Right lobe of liver (tissue), 6 donors: ENCODE data around the gene CST9. TPM values are rescaled to one million over a fixed set of nuclear protein-coding genes. Genes with fewer than 3 reads are reported as not detected.

Experiments used
- ATAC-seq, 4 donors: fragments of 200-7000 bp; cut with Tn5 transposase; one replicate each; pipeline ENCODE4 v1.9.1; 2020; ENCODE audit warnings: mild to moderate bottlenecking in 4 of 4, moderate library complexity in 4 of 4
- DNase-seq, 3 donors: peaks; one replicate each; pipeline ENCODE4 v3.0.0-alpha.2; 2020
- H3K27ac ChIP-seq, 3 donors: fragments of 200-600 bp; one replicate each; pipeline ENCODE4 v1.8.0; 2022
- H3K27me3 ChIP-seq, 2 donors: fragments of 200-600 bp; one replicate each; pipeline ENCODE4 v1.8.0; 2022
- H3K36me3 ChIP-seq, 4 donors: fragments of 200-600 bp; sonication (generic) in 1 of 4; one replicate each; pipeline versions ENCODE4 v1.5.1 to v1.8.0; 2017 to 2022; ENCODE audit warnings: control low read depth in 1 of 4
- H3K4me1 ChIP-seq, 4 donors: fragments of 200-600 bp; sonication (generic) in 1 of 4; one replicate each; pipeline versions ENCODE4 v1.5.1 to v1.8.0; 2017 to 2022; ENCODE audit warnings: control low read depth in 1 of 4
- H3K4me3 ChIP-seq, 3 donors: fragments of 200-600 bp; one replicate each; pipeline ENCODE4 v1.8.0; 2022
- H3K9me3 ChIP-seq, 4 donors: fragments of 200-600 bp; sonication (generic) in 1 of 4; one replicate each; pipeline versions ENCODE4 v1.5.1 to v1.8.0; 2017 to 2022; ENCODE audit warnings: control low read depth in 1 of 4
- CTCF ChIP-seq, 4 donors: fragments of 200-600 bp in 3 of 4; fragments of 450-650 bp in 1 of 4; IDR thresholded peaks; one replicate each; pipeline versions ENCODE4 v1.5.1 to v1.8.0; 2016 to 2022; ENCODE audit warnings: antibody characterized with exemption in 4 of 4, mild to moderate bottlenecking in 2 of 4
- POLR2A ChIP-seq: fragments of 450-650 bp; IDR thresholded peaks from one replicate; pipeline ENCODE4 v1.6.1; 2017; ENCODE audit warnings: antibody characterized with exemption, mild to moderate bottlenecking
- WGBS: methylation state at CpG from one replicate; pipeline ENCODE4 v1.1.6; 2018; ENCODE audit warnings: low coverage, low lambda C conversion rate; ENCODE audit not compliant: insufficient coverage; ENCODE audit errors: missing lambda C conversion rate; 5-methylcytosine and 5-hydroxymethylcytosine counted together
- intact Hi-C, 2 donors: fragments of 100-400 bp; cut with DNase I; formaldehyde crosslinking; loops; one replicate each; pipeline versions ENCODE4 v1.11.2 to v1.14.1; 2022
- total RNA-seq, 6 experiments: library from RNA; depleted of rRNA in 2 of 6; stranded (reverse); fragments of >200 nt in 2 of 6; fragmentation: NEBNext Ultra II Directional in 3 of 6; extraction: Animal tissue kit (Norgen Biotek cat#: 25700) in 3 of 6; gene quantifications; one replicate each; pipeline versions ENCODE4 v1.1.0 to v1.2.4, GENCODE V29; 2016 to 2023
- donor health status: DM: no; HTN: yes; CAD: no.
- donor health status: DM: no; HTN: no; CAD: no.
- donor health status: DM: no; HTN: no; CAD: no.
- donor health status: DM: no; HTN: yes; CAD: no.
- donor health status: DM: no; HTN: yes; CAD: no.

Gene CST9
- total RNA-seq, 6 experiments from 2014 or later, result not detected

GRCh38 chr20:23626040-23626620, 20.4 kb upstream of the CST9 start:
- intact Hi-C loops, result no loop called here
- H3K4me1 ChIP-seq, result peaks cover 0 to 18% (median 0%) of the 10 kb centered on the region in 4 donors
- H3K36me3 ChIP-seq, result no peaks in the 10 kb centered on the region
- ATAC-seq, result no peak
- no peak for DNase-seq
- H3K27ac ChIP-seq, result no peak overlapping the region
- H3K4me3 ChIP-seq, result no peak overlapping the region
- H3K27me3 ChIP-seq, result no peaks in the 10 kb centered on the region
- 72% methylated on average over 4 of the region's 4 CpGs for WGBS
- no peaks in the 10 kb centered on the region for H3K9me3 ChIP-seq
- TF ChIP-seq POLR2A, result no peak
- no peak for TF ChIP-seq CTCF (IDR thresholded peaks at IDR 0.05)

- ATAC-seq (no peak), DNase-seq (no peak)
These were observed 19.7 kb upstream of the CST9 start for GRCh38 chr20:23625236-23625964.

GRCh38 chr20:23624324-23624691, 18.6 kb upstream of the CST9 start:
- no peaks in the 10 kb centered on the region for H3K36me3 ChIP-seq
- WGBS, result 59% methylated on average over 2 of the region's 2 CpGs
- intact Hi-C loops, result no loop called here
- H3K27me3 ChIP-seq, result no peaks in the 10 kb centered on the region
- no peak for ATAC-seq
- DNase-seq, result no peak
- peaks cover 0 to 12% (median 0%) of the 10 kb centered on the region in 4 donors for H3K4me1 ChIP-seq
- TF ChIP-seq POLR2A (no peak), CTCF (IDR thresholded peaks at IDR 0.05) (no peak)
- H3K9me3 ChIP-seq, result no peaks in the 10 kb centered on the region
- no peak overlapping the region for H3K4me3 ChIP-seq
- H3K27ac ChIP-seq, result no peak overlapping the region

More at GRCh38 chr20:23625236-23625964, 19.7 kb upstream of the CST9 start:
- Histone ChIP-seq H3K4me1 (peaks cover 0 to 20% (median 0%) of the 10 kb centered on the region in 4 donors), H3K27me3 (no peaks in the 10 kb centered on the region), H3K36me3 (no peaks in the 10 kb centered on the region), H3K9me3 (no peaks in the 10 kb centered on the region), H3K4me3 (no peak overlapping the region), H3K27ac (no peak overlapping the region)
- WGBS, result 65% methylated on average over 8 of the region's 9 CpGs
- TF ChIP-seq CTCF (IDR thresholded peaks at IDR 0.05) (no peak), POLR2A (no peak)
- intact Hi-C loops, result no loop called here

- Histone ChIP-seq H3K4me1 (peaks cover 0 to 12% (median 0%) of the 10 kb centered on the region in 4 donors), H3K36me3 (no peaks in the 10 kb centered on the region), H3K27ac (no peak overlapping the region), H3K9me3 (no peaks in the 10 kb centered on the region), H3K27me3 (no peaks in the 10 kb centered on the region), H3K4me3 (no peak overlapping the region)
- 55% methylated on average over 4 of the region's 4 CpGs for WGBS
- intact Hi-C loops, result no loop called here
- TF ChIP-seq CTCF (IDR thresholded peaks at IDR 0.05) (no peak), POLR2A (no peak)
- no peak for DNase-seq
- ATAC-seq, result no peak
These were observed 18.1 kb upstream of the CST9 start for GRCh38 chr20:23623666-23624323.
